Fibroblast of lung (primary cell): ENCODE measurements around the gene ZNF599. TPM values are rescaled to one million over a fixed set of nuclear protein-coding genes. Genes with fewer than 3 reads are reported as not detected.

Experiments
- DNase-seq, 2 donors: peaks; one replicate each; pipeline versions ENCODE4 v3.0.0 to v3.0.0-alpha.2; 2010; ENCODE audit warnings: low read depth in 2 of 2
- H2AFZ ChIP-seq: 2 replicates; pipeline ENCODE4 v1.5.1; 2012; ENCODE audit warnings: low read length, control low read depth, inconsistent platforms
- H3K27ac ChIP-seq: 2 replicates; pipeline ENCODE4 v1.5.1; 2011; ENCODE audit warnings: low read length, control low read depth; ENCODE audit not compliant: insufficient read depth
- H3K27me3 ChIP-seq: 2 replicates; pipeline ENCODE4 v1.5.1; 2011; ENCODE audit warnings: mild to moderate bottlenecking, low read length; ENCODE audit not compliant: control insufficient read depth, insufficient read depth
- H3K36me3 ChIP-seq: 2 replicates; pipeline ENCODE4 v1.5.1; 2011; ENCODE audit warnings: low read length; ENCODE audit not compliant: control insufficient read depth, insufficient read depth
- H3K4me1 ChIP-seq: 2 replicates; pipeline ENCODE4 v1.5.1; 2011; ENCODE audit warnings: low read length; ENCODE audit not compliant: control insufficient read depth, insufficient read depth; ENCODE audit errors: extremely low read depth
- H3K4me2 ChIP-seq: 2 replicates; pipeline ENCODE4 v1.5.1; 2011; ENCODE audit warnings: low read length, control low read depth; ENCODE audit not compliant: insufficient read depth; ENCODE audit errors: extremely low read depth
- H3K4me3 ChIP-seq, 4 experiments: fragments of 200-600 bp in 1 of 4; sonication (generic) in 1 of 4; replicated peaks in 1 of 4; 2 replicates each; pipeline ENCODE4 v1.5.1; 2011 to 2016; ENCODE audit warnings: low read length in 4 of 4, low read depth in 3 of 4, mild to moderate bottlenecking in 3 of 4, control low read depth in 2 of 4, inconsistent platforms in 1 of 4, mixed read lengths in 1 of 4; ENCODE audit not compliant: insufficient read depth in 1 of 4; ENCODE audit errors: control extremely low read depth in 1 of 4
- H3K79me2 ChIP-seq: 2 replicates; pipeline ENCODE4 v1.5.1; 2012; ENCODE audit warnings: mild to moderate bottlenecking, low read length, inconsistent platforms; ENCODE audit not compliant: control insufficient read depth, insufficient read depth
- H3K9ac ChIP-seq: 2 replicates; pipeline ENCODE4 v1.5.1; 2011; ENCODE audit warnings: mild to moderate bottlenecking, low read length, control low read depth; ENCODE audit not compliant: insufficient read depth
- H3K9me3 ChIP-seq: 2 replicates; pipeline ENCODE4 v1.5.1; 2012; ENCODE audit warnings: low read depth, low read length; ENCODE audit not compliant: control insufficient read depth, insufficient read depth
- H4K20me1 ChIP-seq: 2 replicates; pipeline ENCODE4 v1.5.1; 2011; ENCODE audit warnings: low read length; ENCODE audit not compliant: control insufficient read depth, insufficient read depth; ENCODE audit errors: extremely low read depth
- EZH2 ChIP-seq: IDR thresholded peaks from 2 replicates; pipeline ENCODE4 v1.5.1; 2012; ENCODE audit warnings: low read length, control low read depth, mild to moderate bottlenecking; ENCODE audit errors: missing control alignments
- polyA plus RNA-seq, 2 donors: library from polyadenylated mRNA; depleted of rRNA in 1 of 2; stranded (reverse) in 1 of 2; unstranded in 1 of 2; fragments of >200 nt; gene quantifications; 2 replicates each; pipeline ENCODE4 v1.2.1, GENCODE V29; 2011 to 2012; ENCODE audit warnings: missing spikeins in 1 of 2
- total RNA-seq: library from RNA; depleted of rRNA; stranded (reverse); fragments of >200 nt; gene quantifications from 2 replicates; pipeline ENCODE4 v1.2.1, GENCODE V29; 2014
- TF ChIP-seq, protein P1 (sequence below), 2 donors: IDR thresholded peaks in 1 of 2; conservative IDR thresholded peaks in 1 of 2; 1 replicate in 1 of 2; 2 replicates in 1 of 2; pipeline ENCODE4 v1.5.1; 2011 to 2012; ENCODE audit warnings: low read length in 2 of 2, control low read depth in 1 of 2, inconsistent platforms in 1 of 2, low read depth in 1 of 2, mild to moderate bottlenecking in 1 of 2

ZNF599 gene
- total and polyA plus RNA-seq, 2 donors (not counting 1 experiment from before 2014, with no cell fraction given) = 4.0 to 5.4 TPM

DNA sequence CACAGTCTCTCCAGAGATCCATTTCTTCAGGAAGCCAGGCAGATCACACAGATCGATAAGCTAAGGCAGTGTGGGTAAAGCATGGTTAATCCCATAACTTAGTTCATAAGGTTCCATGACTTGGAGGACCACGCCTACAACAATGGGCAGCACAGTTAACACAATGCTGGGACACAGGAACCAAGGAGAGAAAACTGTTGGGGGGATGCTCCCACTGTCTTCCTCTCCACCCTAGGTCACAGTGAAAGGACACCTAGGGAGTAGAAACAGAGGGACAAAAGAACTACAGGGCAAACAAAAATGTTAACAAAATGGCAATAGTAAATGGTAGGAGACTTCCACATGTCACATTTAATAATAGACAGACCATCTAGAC lies 59.8 kb downstream of the ZNF599 start:
- no peaks in the 10 kb centered on the region for H3K36me3 ChIP-seq
- H3K27ac ChIP-seq = no peak overlapping the region
- no peaks in the 10 kb centered on the region for H3K4me1 ChIP-seq
- H3K27me3 ChIP-seq = no peaks in the 10 kb centered on the region
- H3K4me2 ChIP-seq = no peak overlapping the region
- no peak overlapping the region for H3K9ac ChIP-seq
- H4K20me1 ChIP-seq = no peaks in the 10 kb centered on the region
- H3K9me3 ChIP-seq = no peaks in the 10 kb centered on the region
- no peak for DNase-seq
- H2AFZ ChIP-seq = no peak overlapping the region
- TF ChIP-seq, protein P1, sequence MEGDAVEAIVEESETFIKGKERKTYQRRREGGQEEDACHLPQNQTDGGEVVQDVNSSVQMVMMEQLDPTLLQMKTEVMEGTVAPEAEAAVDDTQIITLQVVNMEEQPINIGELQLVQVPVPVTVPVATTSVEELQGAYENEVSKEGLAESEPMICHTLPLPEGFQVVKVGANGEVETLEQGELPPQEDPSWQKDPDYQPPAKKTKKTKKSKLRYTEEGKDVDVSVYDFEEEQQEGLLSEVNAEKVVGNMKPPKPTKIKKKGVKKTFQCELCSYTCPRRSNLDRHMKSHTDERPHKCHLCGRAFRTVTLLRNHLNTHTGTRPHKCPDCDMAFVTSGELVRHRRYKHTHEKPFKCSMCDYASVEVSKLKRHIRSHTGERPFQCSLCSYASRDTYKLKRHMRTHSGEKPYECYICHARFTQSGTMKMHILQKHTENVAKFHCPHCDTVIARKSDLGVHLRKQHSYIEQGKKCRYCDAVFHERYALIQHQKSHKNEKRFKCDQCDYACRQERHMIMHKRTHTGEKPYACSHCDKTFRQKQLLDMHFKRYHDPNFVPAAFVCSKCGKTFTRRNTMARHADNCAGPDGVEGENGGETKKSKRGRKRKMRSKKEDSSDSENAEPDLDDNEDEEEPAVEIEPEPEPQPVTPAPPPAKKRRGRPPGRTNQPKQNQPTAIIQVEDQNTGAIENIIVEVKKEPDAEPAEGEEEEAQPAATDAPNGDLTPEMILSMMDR (conservative IDR thresholded peaks at IDR 0.05 in 1 of 2, IDR thresholded peaks at IDR 0.05 in 1 of 2; ENCODE audit: low read depth in 1 of 2, low read length in 2 of 2) = no peak
- no peak for TF ChIP-seq EZH2
- no peaks in the 10 kb centered on the region for H3K79me2 ChIP-seq
- no peak overlapping the region for H3K4me3 ChIP-seq

DNA sequence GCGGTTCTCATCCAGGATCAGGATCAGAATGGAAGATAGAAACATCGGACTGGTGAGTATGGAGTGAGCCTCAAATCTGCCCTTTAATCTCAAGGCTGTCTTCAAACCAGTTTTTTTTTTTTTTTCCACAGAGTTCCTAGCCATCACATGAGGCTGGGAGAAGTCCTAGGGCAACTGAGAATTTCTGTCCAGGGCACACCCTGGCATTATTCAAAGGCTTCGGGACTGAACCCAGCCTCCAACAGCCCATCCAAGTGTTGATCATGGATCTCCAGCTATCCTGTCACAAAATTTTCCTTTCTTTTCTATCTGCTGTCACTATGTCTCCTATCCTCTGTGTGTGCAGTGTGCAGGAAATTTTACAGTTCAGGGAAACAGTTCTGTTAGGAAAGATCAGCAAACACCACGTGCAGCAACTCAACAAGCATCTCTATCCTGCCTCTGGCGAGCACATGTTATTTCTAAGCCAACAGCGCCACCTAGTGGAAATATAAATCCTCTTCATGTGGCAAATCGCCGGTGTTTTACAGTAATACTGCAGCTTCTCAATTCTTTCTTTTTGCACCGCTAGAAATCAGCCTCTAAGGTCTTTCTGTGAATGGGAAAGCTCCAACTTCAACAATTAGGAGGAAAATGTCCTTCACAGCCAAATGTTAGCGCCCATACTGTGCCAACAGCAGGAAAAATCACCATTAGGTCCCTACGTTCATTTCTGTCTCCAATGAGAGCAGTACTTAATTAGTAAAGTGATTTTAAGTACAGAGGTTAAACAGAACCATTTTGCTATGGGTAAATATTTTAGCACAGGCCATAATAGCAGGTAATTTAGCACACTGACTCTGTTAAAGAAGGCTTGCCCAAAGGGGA lies 60.4 kb downstream of the ZNF599 start:
- peak; percentile 59 to 87 for DNase-seq
- no peak overlapping the region for H3K4me3 ChIP-seq
- TF ChIP-seq, protein P1 (conservative IDR thresholded peaks at IDR 0.05 in 1 of 2, IDR thresholded peaks at IDR 0.05 in 1 of 2; ENCODE audit: low read depth in 1 of 2, low read length in 2 of 2) = peak; percentile 58 to 61
- no peak for TF ChIP-seq EZH2
- no peaks in the 10 kb centered on the region for H3K4me1 ChIP-seq
- no peaks in the 10 kb centered on the region for H3K79me2 ChIP-seq
- no peak overlapping the region for H2AFZ ChIP-seq
- no peaks in the 10 kb centered on the region for H4K20me1 ChIP-seq
- H3K27me3 ChIP-seq = no peaks in the 10 kb centered on the region
- no peaks in the 10 kb centered on the region for H3K36me3 ChIP-seq
- H3K9me3 ChIP-seq = no peaks in the 10 kb centered on the region
- H3K9ac ChIP-seq = no peak overlapping the region
- H3K4me2 ChIP-seq = no peak overlapping the region
- H3K27ac ChIP-seq = no peak overlapping the region

DNA sequence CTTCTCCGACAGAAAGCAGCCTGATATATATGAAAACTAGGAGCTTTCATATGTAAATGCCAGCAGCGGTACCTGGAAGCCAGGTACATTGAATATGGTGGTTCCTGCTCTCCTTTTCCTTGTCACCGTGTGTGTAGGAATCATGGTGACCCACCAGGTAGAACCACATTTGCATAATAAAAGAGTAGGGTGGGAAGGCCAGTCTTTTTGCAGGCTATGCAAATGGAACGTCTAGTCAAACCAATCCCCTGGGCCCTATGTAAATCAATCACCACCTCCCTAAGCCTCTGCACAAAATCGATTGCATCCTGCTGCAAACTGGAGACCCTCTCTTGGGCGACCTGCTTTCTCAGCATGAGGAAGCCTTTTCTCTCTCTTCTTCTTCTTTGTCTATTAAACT lies 61.1 kb downstream of the ZNF599 start:
- Histone ChIP-seq H2AFZ (no peak overlapping the region), H3K4me1 (no peaks in the 10 kb centered on the region), H4K20me1 (no peaks in the 10 kb centered on the region), H3K4me2 (no peak overlapping the region), H3K9ac (no peak overlapping the region), H3K27me3 (no peaks in the 10 kb centered on the region), H3K9me3 (no peaks in the 10 kb centered on the region), H3K36me3 (no peaks in the 10 kb centered on the region), H3K79me2 (no peaks in the 10 kb centered on the region), H3K4me3 (no peak overlapping the region), H3K27ac (no peak overlapping the region)
- no peak for TF ChIP-seq EZH2
- TF ChIP-seq, protein P1 (conservative IDR thresholded peaks at IDR 0.05 in 1 of 2, IDR thresholded peaks at IDR 0.05 in 1 of 2; ENCODE audit: low read depth in 1 of 2, low read length in 2 of 2) = no peak
- no peak for DNase-seq

Other genes with a start within 250 kb of the ZNF599 start
- gene SCGB2B2, start 96.1 kb downstream of the ZNF599 start, total RNA-seq = 0.50 TPM in 1 of 2 replicates, not detected in the other
- gene SCGB2B2, start 96.1 kb downstream of the ZNF599 start, polyA plus RNA-seq = not detected in 2 replicates
- gene ZNF302, start 95.5 kb downstream of the ZNF599 start, total RNA-seq = 13.6 and 21.6 TPM in 2 replicates
- 8.9 and 14.5 TPM in 2 replicates for gene ZNF302, start 95.5 kb downstream of the ZNF599 start, polyA plus RNA-seq
- 22.0 and 33.6 TPM in 2 replicates for gene ZNF181, start 39.0 kb downstream of the ZNF599 start, total RNA-seq
- 3.8 and 6.6 TPM in 2 replicates for gene ZNF181, start 39.0 kb downstream of the ZNF599 start, polyA plus RNA-seq
- 3.1 and 4.3 TPM in 2 replicates for gene ZNF30, start 153.7 kb upstream of the ZNF599 start, total RNA-seq
- gene ZNF30, start 153.7 kb upstream of the ZNF599 start, polyA plus RNA-seq = 2.0 and 2.7 TPM in 2 replicates
- 3.3 and 5.0 TPM in 2 replicates for gene ZNF792, start 191.0 kb upstream of the ZNF599 start, total RNA-seq
- 1.6 and 1.7 TPM in 2 replicates for gene ZNF792, start 191.0 kb upstream of the ZNF599 start, polyA plus RNA-seq
- gene GRAMD1A, start 227.1 kb upstream of the ZNF599 start, total RNA-seq = 22.3 and 24.4 TPM in 2 replicates
- gene GRAMD1A, start 227.1 kb upstream of the ZNF599 start, polyA plus RNA-seq = 21.4 and 29.0 TPM in 2 replicates